ENCODE measurements around the gene SEC14L2. TPM values are rescaled to one million over a fixed set of nuclear protein-coding genes. Genes with fewer than 3 reads are reported as not detected.

Gene SEC14L2
- total RNA-seq, 1 donor from 2014 or later, result 1.2 TPM

- Histone ChIP-seq H3K27ac (replicated peaks) (peak overlapping the region; percentile 85), H3K4me3 (peak overlapping the region; percentile 89), H3K36me3 (no peaks in the 10 kb centered on the region), H3K9me3 (replicated peaks) (no peaks in the 10 kb centered on the region), H3K4me1 (peaks cover 46% of the 10 kb centered on the region), H3K27me3 (ENCODE audit: low read depth) (no peaks in the 10 kb centered on the region)
- DNase-seq, result peak; percentile 68
- intact Hi-C loops (cut with micrococcal nuclease), result no loop called here
- peak; percentile 69 for TF ChIP-seq CTCF (IDR thresholded peaks at IDR 0.05; ENCODE audit: borderline replicate concordance)
Observed at GRCh38 chr22:30426388-30427353, 29.9 kb downstream of the SEC14L2 start.

- no peak for TF ChIP-seq CTCF (IDR thresholded peaks at IDR 0.05; ENCODE audit: borderline replicate concordance)
- DNase-seq, result no peak
- intact Hi-C loops (cut with micrococcal nuclease), result no loop called here
- Histone ChIP-seq H3K27me3 (ENCODE audit: low read depth) (no peaks in the 10 kb centered on the region), H3K36me3 (no peaks in the 10 kb centered on the region), H3K4me1 (peaks cover 34% of the 10 kb centered on the region), H3K9me3 (replicated peaks) (no peaks in the 10 kb centered on the region), H3K4me3 (no peak overlapping the region), H3K27ac (replicated peaks) (no peak overlapping the region)
Observed at GRCh38 chr22:30427871-30428270, 31.1 kb downstream of the SEC14L2 start.

GRCh38 chr22:30429887-30430286, 33.1 kb downstream of the SEC14L2 start:
- H3K4me1 ChIP-seq, result peaks cover 18% of the 10 kb centered on the region
- no peak for TF ChIP-seq CTCF (IDR thresholded peaks at IDR 0.05; ENCODE audit: borderline replicate concordance)
- H3K27me3 ChIP-seq (ENCODE audit: low read depth), result no peaks in the 10 kb centered on the region
- no peaks in the 10 kb centered on the region for H3K9me3 ChIP-seq (replicated peaks)
- H3K36me3 ChIP-seq, result no peaks in the 10 kb centered on the region
- no peak overlapping the region for H3K27ac ChIP-seq (replicated peaks)
- intact Hi-C loops (cut with micrococcal nuclease), result no loop called here
- no peak for DNase-seq
- no peak overlapping the region for H3K4me3 ChIP-seq

- no peak overlapping the region for H3K4me3 ChIP-seq
- H3K27ac ChIP-seq (replicated peaks), result no peak overlapping the region
- H3K36me3 ChIP-seq, result no peaks in the 10 kb centered on the region
- intact Hi-C loops (cut with micrococcal nuclease), result no loop called here
- TF ChIP-seq CTCF (IDR thresholded peaks at IDR 0.05; ENCODE audit: borderline replicate concordance), result no peak
- H3K4me1 ChIP-seq, result peaks cover 8% of the 10 kb centered on the region
- peaks cover 7% of the 10 kb centered on the region for H3K9me3 ChIP-seq (replicated peaks)
- no peak for DNase-seq
- H3K27me3 ChIP-seq (ENCODE audit: low read depth), result no peaks in the 10 kb centered on the region
Observed at GRCh38 chr22:30430933-30431332, 34.1 kb downstream of the SEC14L2 start.

GRCh38 chr22:30432096-30432495, 35.3 kb downstream of the SEC14L2 start:
- Histone ChIP-seq H3K27ac (replicated peaks) (no peak overlapping the region), H3K9me3 (replicated peaks) (peaks cover 9% of the 10 kb centered on the region), H3K36me3 (no peaks in the 10 kb centered on the region), H3K4me3 (no peak overlapping the region), H3K27me3 (ENCODE audit: low read depth) (no peaks in the 10 kb centered on the region), H3K4me1 (no peaks in the 10 kb centered on the region)
- no peak for DNase-seq
- intact Hi-C loops (cut with micrococcal nuclease), result no loop called here
- TF ChIP-seq CTCF (IDR thresholded peaks at IDR 0.05; ENCODE audit: borderline replicate concordance), result no peak

All from left ventricle myocardium inferior (tissue), 1 donor.